Glutamatergic neuron (in vitro differentiated cells): ENCODE measurements around the gene NIPAL4. TPM values are rescaled to one million over a fixed set of nuclear protein-coding genes. Genes with fewer than 3 reads are reported as not detected.

Experiments used
- DNase-seq: peaks from one replicate; pipeline ENCODE4 v3.0.0; 2022
- H3K27ac Mint-ChIP-seq: one replicate; pipeline ENCODE4 v1.8.0; 2020; ENCODE audit warnings: mild to moderate bottlenecking, mixed read lengths, inconsistent platforms; ENCODE audit not compliant: unreplicated experiment
- H3K27me3 Mint-ChIP-seq: one replicate; pipeline ENCODE4 v1.8.0; 2020; ENCODE audit warnings: mild to moderate bottlenecking, moderate library complexity, mixed read lengths, inconsistent platforms; ENCODE audit not compliant: unreplicated experiment
- H3K36me3 Mint-ChIP-seq: one replicate; pipeline ENCODE4 v1.8.0; 2020; ENCODE audit warnings: mild to moderate bottlenecking, mixed read lengths, inconsistent platforms; ENCODE audit not compliant: unreplicated experiment
- H3K4me1 Mint-ChIP-seq: one replicate; pipeline ENCODE4 v1.8.0; 2020; ENCODE audit warnings: mild to moderate bottlenecking, low read depth, mixed read lengths, inconsistent platforms; ENCODE audit not compliant: unreplicated experiment
- H3K4me3 Mint-ChIP-seq: one replicate; pipeline ENCODE4 v1.8.0; 2020; ENCODE audit warnings: mild to moderate bottlenecking, mixed read lengths, inconsistent platforms; ENCODE audit not compliant: unreplicated experiment
- H3K9me3 Mint-ChIP-seq: one replicate; pipeline ENCODE4 v1.8.0; 2020; ENCODE audit warnings: mild to moderate bottlenecking, moderate library complexity, mixed read lengths, inconsistent platforms; ENCODE audit not compliant: unreplicated experiment
- CTCF ChIP-seq: fragments of 200-600 bp; sonication (generic); IDR thresholded peaks from one replicate; pipeline ENCODE4 v1.5.0; 2021; ENCODE audit not compliant: partially characterized antibody, unreplicated experiment
- total RNA-seq: library from RNA; stranded (reverse); fragmentation: NEBNext Ultra II Directional; extraction: Animal tissue kit (Norgen Biotek cat#: 25700); gene quantifications from one replicate; pipeline ENCODE4 v1.2.1, GENCODE V29; 2021; ENCODE audit not compliant: unreplicated experiment

Gene NIPAL4
- total RNA-seq, 1 donor from 2014 or later = not detected

GRCh38 chr5:157518963-157519362, 59.0 kb downstream of the NIPAL4 start:
- TF ChIP-seq CTCF = no peak
- Mint-ChIP-seq H3K9me3 (peaks cover 3% of the 10 kb centered on the region), H3K27ac (no peak overlapping the region), H3K4me1 (peaks cover 4% of the 10 kb centered on the region), H3K4me3 (no peak overlapping the region), H3K36me3 (peaks cover 1% of the 10 kb centered on the region), H3K27me3 (peaks cover 2% of the 10 kb centered on the region)
- DNase-seq = no peak

- Mint-ChIP-seq H3K4me3 (no peak overlapping the region), H3K27me3 (peaks cover 2% of the 10 kb centered on the region), H3K4me1 (peaks cover 3% of the 10 kb centered on the region), H3K36me3 (no peaks in the 10 kb centered on the region), H3K9me3 (peaks cover 3% of the 10 kb centered on the region), H3K27ac (no peak overlapping the region)
- no peak for TF ChIP-seq CTCF
- DNase-seq = no peak
Observed at GRCh38 chr5:157519579-157520253, 59.7 kb downstream of the NIPAL4 start.

- Mint-ChIP-seq H3K9me3 (peaks cover 3% of the 10 kb centered on the region), H3K4me1 (no peaks in the 10 kb centered on the region), H3K36me3 (no peaks in the 10 kb centered on the region), H3K27me3 (peaks cover 2% of the 10 kb centered on the region), H3K27ac (no peak overlapping the region), H3K4me3 (no peak overlapping the region)
- no peak for TF ChIP-seq CTCF
- DNase-seq = no peak
Observed at GRCh38 chr5:157520911-157521703, 61.1 kb downstream of the NIPAL4 start.

- DNase-seq = no peak
- no peak overlapping the region for H3K27ac Mint-ChIP-seq
- TF ChIP-seq CTCF = no peak
- peaks cover 3% of the 10 kb centered on the region for H3K9me3 Mint-ChIP-seq
- H3K4me3 Mint-ChIP-seq = no peak overlapping the region
- H3K36me3 Mint-ChIP-seq = no peaks in the 10 kb centered on the region
- no peaks in the 10 kb centered on the region for H3K4me1 Mint-ChIP-seq
- H3K27me3 Mint-ChIP-seq = peaks cover 2% of the 10 kb centered on the region
Observed at GRCh38 chr5:157521704-157522029, 61.7 kb downstream of the NIPAL4 start.

- no peak overlapping the region for H3K4me3 Mint-ChIP-seq
- H3K27ac Mint-ChIP-seq = no peak overlapping the region
- no peaks in the 10 kb centered on the region for H3K27me3 Mint-ChIP-seq
- H3K36me3 Mint-ChIP-seq = no peaks in the 10 kb centered on the region
- no peak for DNase-seq
- no peak for TF ChIP-seq CTCF
- H3K4me1 Mint-ChIP-seq = peaks cover 7% of the 10 kb centered on the region
- peaks cover 5% of the 10 kb centered on the region for H3K9me3 Mint-ChIP-seq
Observed at GRCh38 chr5:157523976-157524375, 64.0 kb downstream of the NIPAL4 start.
